B cell (primary cell): ENCODE results near the gene DCTD. TPM values are rescaled to one million over a fixed set of nuclear protein-coding genes. Genes with fewer than 3 reads are reported as not detected.

Source experiments
- ATAC-seq: fragments of 200-7000 bp; cut with Tn5 transposase; one replicate; pipeline ENCODE4 v1.10.0; 2021; ENCODE audit warnings: low read depth, mild to moderate bottlenecking, moderate number of reproducible peaks, moderate library complexity
- CTCF ChIA-PET: fragments of 350-600 bp; sonication (Branson Sonifier 250); formaldehyde crosslinking; loops from one replicate; lab custom pipeline; 2021; ENCODE audit warnings: antibody characterized with exemption, inconsistent platforms; lab: Charles Lee
- POLR2A ChIA-PET: fragments of 350-600 bp; sonication (Branson Sonifier 250); formaldehyde crosslinking; loops from one replicate; lab custom pipeline; 2021; ENCODE audit warnings: antibody characterized with exemption; lab: Charles Lee
- DNase-seq: peaks from one replicate; pipeline ENCODE4 v3.0.0; 2013
- H2AFZ ChIP-seq: 2 replicates; pipeline ENCODE4 v1.6.1; 2012; ENCODE audit warnings: mild to moderate bottlenecking, low read depth, low read length; ENCODE audit not compliant: insufficient read depth, poor library complexity, severe bottlenecking
- H3K27ac ChIP-seq, 2 donors: 1 replicate in 1 of 2; 2 replicates in 1 of 2; pipeline ENCODE4 v1.5.1; 2012 to 2013; ENCODE audit warnings: low read length in 2 of 2, mild to moderate bottlenecking in 2 of 2, moderate library complexity in 1 of 2
- H3K27me3 ChIP-seq, 4 experiments: fragments of 200-600 bp in 1 of 4; sonication (generic) in 1 of 4; replicated peaks in 1 of 4; 1 replicate in 2 of 4; 2 replicates in 2 of 4; pipeline versions ENCODE4 v1.6.1 to v1.7.0; 2013 to 2016; ENCODE audit warnings: low read length in 3 of 4, mild to moderate bottlenecking in 2 of 4, mixed read lengths in 1 of 4, moderate library complexity in 1 of 4; ENCODE audit not compliant: insufficient read depth in 4 of 4, control insufficient read depth in 3 of 4; ENCODE audit errors: control extremely low read depth in 1 of 4
- H3K36me3 ChIP-seq, 2 experiments: replicated peaks in 1 of 2; 1 replicate in 1 of 2; 2 replicates in 1 of 2; pipeline versions ENCODE4 v1.6.1 to v1.7.1; 2013; ENCODE audit warnings: low read length in 1 of 2; ENCODE audit not compliant: insufficient read depth in 2 of 2, control insufficient read depth in 1 of 2; ENCODE audit errors: control extremely low read depth in 1 of 2, extremely low read depth in 1 of 2
- H3K4me1 ChIP-seq, 2 donors: fragments of 200-600 bp in 1 of 2; sonication (generic) in 1 of 2; 1 replicate in 1 of 2; 2 replicates in 1 of 2; pipeline versions ENCODE4 v1.5.1 to v1.6.1; 2013 to 2017; ENCODE audit warnings: low read length in 2 of 2; ENCODE audit not compliant: control insufficient read depth in 2 of 2, insufficient read depth in 2 of 2
- H3K4me2 ChIP-seq: replicated peaks from 2 replicates; pipeline ENCODE3; 2012; ENCODE audit warnings: mild to moderate bottlenecking, low read depth, low read length; ENCODE audit not compliant: poor library complexity, severe bottlenecking
- H3K4me3 ChIP-seq, 5 experiments: fragments of 200-600 bp in 1 of 5; sonication (generic) in 1 of 5; 1 replicate in 3 of 5; 2 replicates in 2 of 5; pipeline versions ENCODE4 v1.5.1 to v1.7.0; 2011 to 2016; ENCODE audit warnings: low read length in 4 of 5, mild to moderate bottlenecking in 4 of 5, low read depth in 2 of 5, control low read depth in 1 of 5, moderate library complexity in 1 of 5; ENCODE audit not compliant: insufficient read depth in 1 of 5; ENCODE audit errors: control extremely low read depth in 1 of 5, extremely low read depth in 1 of 5
- H3K79me2 ChIP-seq: fragments of 200-600 bp; sonication (generic); one replicate; pipeline ENCODE4 v1.6.0; 2016; ENCODE audit warnings: low read length; ENCODE audit not compliant: control insufficient read depth, insufficient read depth
- H3K9ac ChIP-seq: fragments of 200-600 bp; sonication (generic); 2 replicates; pipeline ENCODE4 v1.6.1; 2017; ENCODE audit warnings: mild to moderate bottlenecking, low read length, moderate library complexity
- H3K9me3 ChIP-seq, 3 donors: one replicate each; pipeline versions ENCODE4 v1.6.1 to v1.7.1; 2013; ENCODE audit warnings: low read length in 2 of 3; ENCODE audit not compliant: control insufficient read depth in 2 of 3, insufficient read depth in 1 of 3; ENCODE audit errors: control extremely low read depth in 1 of 3
- H4K20me1 ChIP-seq: 2 replicates; pipeline ENCODE4 v1.6.0; 2012; ENCODE audit warnings: mild to moderate bottlenecking, low read length; ENCODE audit not compliant: insufficient read depth, control insufficient read depth, poor library complexity, severe bottlenecking
- H3K27ac Mint-ChIP-seq: one replicate; pipeline ENCODE4 v1.8.0; 2021; ENCODE audit warnings: mixed read lengths
- H3K27me3 Mint-ChIP-seq: one replicate; pipeline ENCODE4 v1.8.0; 2021; ENCODE audit warnings: mixed read lengths
- H3K4me1 Mint-ChIP-seq: one replicate; pipeline ENCODE4 v1.8.0; 2021; ENCODE audit warnings: mixed read lengths
- H3K4me3 Mint-ChIP-seq: one replicate; pipeline ENCODE4 v1.8.0; 2021; ENCODE audit warnings: mixed read lengths
- H3K9me3 Mint-ChIP-seq: one replicate; pipeline ENCODE4 v1.8.0; 2022; ENCODE audit warnings: mixed read lengths; ENCODE audit not compliant: insufficient read depth
- EZH2 ChIP-seq: IDR thresholded peaks from 2 replicates; pipeline ENCODE4 v1.6.1; 2012; ENCODE audit warnings: borderline replicate concordance, low read depth, mild to moderate bottlenecking, moderate library complexity, low read length; ENCODE audit not compliant: insufficient read depth, poor library complexity, severe bottlenecking
- WGBS: methylation state at CpG from one replicate; pipeline ENCODE4 v1.1.5; 2013; ENCODE audit warnings: missing lambda C conversion rate; ENCODE audit not compliant: insufficient coverage; 5-methylcytosine and 5-hydroxymethylcytosine counted together
- intact Hi-C: fragments of 100-400 bp; cut with micrococcal nuclease; formaldehyde crosslinking; loops from one replicate; pipeline ENCODE4 v1.10.0; 2022
- polyA plus RNA-seq: library from polyadenylated mRNA; depleted of rRNA; stranded (reverse); fragments of >200 nt; gene quantifications from 2 replicates; pipeline ENCODE4 v1.2.3, GENCODE V29; 2012
- total RNA-seq, 2 donors: library from RNA; stranded (reverse); fragments of 120-200 nt in 1 of 2; gene quantifications; 1 replicate in 1 of 2; 2 replicates in 1 of 2; pipeline versions ENCODE4 v1.2.3 to v1.2.4, GENCODE V29; 2013 to 2022
- TF ChIP-seq, protein P1 (sequence below): fragments of 200-600 bp; IDR thresholded peaks from one replicate; pipeline ENCODE4 v1.8.0; 2022; ENCODE audit warnings: antibody characterized with exemption, mild to moderate bottlenecking

DCTD gene
- total and polyA plus RNA-seq, 2 donors (not counting 1 experiment from before 2014, with no cell fraction given): 61.0 to 75.8 TPM

DNA sequence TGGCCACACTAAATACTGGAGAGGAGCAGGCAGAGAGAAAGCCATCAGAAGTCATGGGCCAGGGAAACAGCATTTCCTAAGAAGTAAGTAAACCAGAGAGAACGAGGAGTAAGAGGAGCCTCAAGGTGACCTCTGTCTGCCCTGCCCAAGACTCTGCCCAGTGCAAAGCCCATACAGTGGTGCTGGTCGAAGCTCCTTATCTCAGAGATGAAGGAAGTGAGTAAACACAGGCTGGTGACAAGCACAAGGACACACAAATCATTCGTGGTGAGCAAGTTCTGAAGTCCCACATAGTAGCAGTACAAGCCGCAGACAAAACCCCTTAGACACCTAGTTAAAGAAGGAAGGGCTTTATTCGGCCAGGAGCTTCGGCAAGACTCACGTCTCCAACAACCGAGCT is 62.7 kb downstream of the DCTD start:
- TF ChIP-seq, protein P1, sequence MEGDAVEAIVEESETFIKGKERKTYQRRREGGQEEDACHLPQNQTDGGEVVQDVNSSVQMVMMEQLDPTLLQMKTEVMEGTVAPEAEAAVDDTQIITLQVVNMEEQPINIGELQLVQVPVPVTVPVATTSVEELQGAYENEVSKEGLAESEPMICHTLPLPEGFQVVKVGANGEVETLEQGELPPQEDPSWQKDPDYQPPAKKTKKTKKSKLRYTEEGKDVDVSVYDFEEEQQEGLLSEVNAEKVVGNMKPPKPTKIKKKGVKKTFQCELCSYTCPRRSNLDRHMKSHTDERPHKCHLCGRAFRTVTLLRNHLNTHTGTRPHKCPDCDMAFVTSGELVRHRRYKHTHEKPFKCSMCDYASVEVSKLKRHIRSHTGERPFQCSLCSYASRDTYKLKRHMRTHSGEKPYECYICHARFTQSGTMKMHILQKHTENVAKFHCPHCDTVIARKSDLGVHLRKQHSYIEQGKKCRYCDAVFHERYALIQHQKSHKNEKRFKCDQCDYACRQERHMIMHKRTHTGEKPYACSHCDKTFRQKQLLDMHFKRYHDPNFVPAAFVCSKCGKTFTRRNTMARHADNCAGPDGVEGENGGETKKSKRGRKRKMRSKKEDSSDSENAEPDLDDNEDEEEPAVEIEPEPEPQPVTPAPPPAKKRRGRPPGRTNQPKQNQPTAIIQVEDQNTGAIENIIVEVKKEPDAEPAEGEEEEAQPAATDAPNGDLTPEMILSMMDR: no peak
- TF ChIP-seq EZH2: no peak
- H3K4me3 Mint-ChIP-seq: no peak overlapping the region
- POLR2A ChIA-PET: no interaction called here
- peaks cover 11% of the 10 kb centered on the region for H3K9me3 Mint-ChIP-seq
- H3K4me1 ChIP-seq: no peaks in the 10 kb centered on the region
- no peaks in the 10 kb centered on the region for H4K20me1 ChIP-seq
- no peak overlapping the region for H3K4me2 ChIP-seq
- no peaks in the 10 kb centered on the region for H3K79me2 ChIP-seq
- 64% methylated on average over 4 of the region's 8 CpGs for WGBS
- H3K4me3 ChIP-seq: no peak overlapping the region
- no peaks in the 10 kb centered on the region for H3K36me3 ChIP-seq
- no peaks in the 10 kb centered on the region for H3K4me1 Mint-ChIP-seq
- intact Hi-C loops: no loop called here
- H3K9ac ChIP-seq: no peak overlapping the region
- H3K27me3 ChIP-seq: peaks cover 0 to 6% (median 2%) of the 10 kb centered on the region in 4 experiments
- ATAC-seq: no peak
- peaks cover 0 to 29% (median 6%) of the 10 kb centered on the region in 3 donors for H3K9me3 ChIP-seq
- H3K27me3 Mint-ChIP-seq: peaks cover 15% of the 10 kb centered on the region
- no peak overlapping the region for H3K27ac Mint-ChIP-seq
- CTCF ChIA-PET: no interaction called here
- H2AFZ ChIP-seq: no peak overlapping the region
- DNase-seq: no peak
- H3K27ac ChIP-seq: no peak overlapping the region

DNA sequence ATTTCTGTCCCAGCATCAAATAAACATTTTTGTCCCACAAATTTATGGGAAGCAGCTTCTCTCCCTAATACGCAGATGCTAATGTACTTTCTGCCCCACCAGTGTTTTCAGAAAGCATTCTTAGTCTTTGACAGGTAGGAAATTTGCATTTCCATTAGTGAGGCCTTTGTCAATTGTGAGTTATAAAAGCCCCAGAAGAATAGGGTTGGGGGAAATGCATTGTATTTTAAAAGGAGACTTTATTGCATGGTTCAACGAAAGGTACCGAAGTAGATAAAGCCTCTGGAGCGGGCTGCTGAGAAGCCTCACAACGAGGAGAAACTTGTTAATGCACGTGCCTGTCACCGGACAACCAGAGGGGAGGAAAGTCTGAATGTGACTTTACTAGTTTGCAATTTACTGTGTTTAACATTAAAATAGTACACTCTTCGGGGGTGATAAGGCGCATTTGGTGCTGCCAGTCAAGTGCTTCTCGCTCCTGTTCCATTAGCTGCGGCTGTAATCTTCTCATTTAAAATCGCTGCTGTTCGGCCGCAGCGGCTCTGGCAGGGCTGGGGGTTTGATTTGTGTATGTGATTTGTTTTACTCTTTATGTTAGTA is 63.4 kb downstream of the DCTD start:
- intact Hi-C loops: no loop called here
- H3K36me3 ChIP-seq: no peaks in the 10 kb centered on the region
- Mint-ChIP-seq H3K27ac (no peak overlapping the region), H3K27me3 (peaks cover 17% of the 10 kb centered on the region), H3K9me3 (peaks cover 9% of the 10 kb centered on the region), H3K4me3 (no peak overlapping the region), H3K4me1 (no peaks in the 10 kb centered on the region)
- peaks cover 0 to 29% (median 6%) of the 10 kb centered on the region in 3 donors for H3K9me3 ChIP-seq
- H3K9ac ChIP-seq: no peak overlapping the region
- no peak for DNase-seq
- no peak for ATAC-seq
- 95% methylated on average over 14 of the region's 15 CpGs for WGBS
- TF ChIP-seq, protein P1: no peak
- TF ChIP-seq EZH2: no peak
- no peak overlapping the region for H3K4me2 ChIP-seq
- CTCF ChIA-PET: no interaction called here
- H3K4me3 ChIP-seq: no peak overlapping the region
- no peak overlapping the region for H2AFZ ChIP-seq
- no peak overlapping the region for H3K27ac ChIP-seq
- H3K79me2 ChIP-seq: no peaks in the 10 kb centered on the region
- H3K27me3 ChIP-seq: peaks cover 0 to 6% (median 0%) of the 10 kb centered on the region in 4 experiments
- no peaks in the 10 kb centered on the region for H4K20me1 ChIP-seq
- POLR2A ChIA-PET: no interaction called here
- H3K4me1 ChIP-seq: no peaks in the 10 kb centered on the region
